Measurements from ENCODE around the gene AGBL1. TPM values are rescaled to one million over a fixed set of nuclear protein-coding genes. Genes with fewer than 3 reads are reported as not detected.

Gene AGBL1
- total and polyA plus RNA-seq, 2 experiments from 2014 or later = 0.06 to 0.11 TPM

GRCh38 chr15:86620641-86621349 is 541.1 kb downstream of the AGBL1 start:
- H3K27ac ChIP-seq = no peak overlapping the region
- DNase-seq (ENCODE audit: low read depth in 1 of 2, low spot score in 1 of 2) = peak in 1 of 2 donors; percentile 42
- TF ChIP-seq CTCF (IDR thresholded peaks at IDR 0.05; ENCODE audit: low read depth, low read length) = no peak

GRCh38 chr15:86623236-86623635 is 543.6 kb downstream of the AGBL1 start:
- no peak for TF ChIP-seq CTCF (IDR thresholded peaks at IDR 0.05; ENCODE audit: low read depth, low read length)
- no peaks in the 10 kb centered on the region for H3K36me3 ChIP-seq
- H3K9me3 ChIP-seq (ENCODE audit: low read depth) = no peaks in the 10 kb centered on the region
- DNase-seq (ENCODE audit: low read depth in 1 of 2, low spot score in 1 of 2) = no peak
- peaks cover 8% of the 10 kb centered on the region for H3K4me1 ChIP-seq (ENCODE audit: low read depth)
- no peak overlapping the region for H3K27ac ChIP-seq
- no peak overlapping the region for H3K4me3 ChIP-seq
- H3K27me3 ChIP-seq = no peaks in the 10 kb centered on the region

More at GRCh38 chr15:86620641-86621349, 541.1 kb downstream of the AGBL1 start:
- Histone ChIP-seq H3K27me3 (no peaks in the 10 kb centered on the region), H3K9me3 (ENCODE audit: low read depth) (no peaks in the 10 kb centered on the region), H3K4me3 (no peak overlapping the region), H3K36me3 (no peaks in the 10 kb centered on the region), H3K4me1 (ENCODE audit: low read depth) (peaks cover 8% of the 10 kb centered on the region)

- Histone ChIP-seq H3K9me3 (ENCODE audit: low read depth) (no peaks in the 10 kb centered on the region), H3K36me3 (no peaks in the 10 kb centered on the region), H3K4me1 (ENCODE audit: low read depth) (peaks cover 8% of the 10 kb centered on the region), H3K4me3 (no peak overlapping the region), H3K27ac (no peak overlapping the region), H3K27me3 (no peaks in the 10 kb centered on the region)
- DNase-seq (ENCODE audit: low read depth in 1 of 2, low spot score in 1 of 2) = peak; percentile 63 to 89
- peak; percentile 24 for TF ChIP-seq CTCF (IDR thresholded peaks at IDR 0.05; ENCODE audit: low read depth, low read length)
Observed at GRCh38 chr15:86624261-86625036, 544.8 kb downstream of the AGBL1 start.

GRCh38 chr15:86629409-86630356 is 550.0 kb downstream of the AGBL1 start:
- no peaks in the 10 kb centered on the region for H3K36me3 ChIP-seq
- no peaks in the 10 kb centered on the region for H3K27me3 ChIP-seq
- H3K4me1 ChIP-seq (ENCODE audit: low read depth) = no peaks in the 10 kb centered on the region
- DNase-seq (ENCODE audit: low read depth in 1 of 2, low spot score in 1 of 2) = no peak
- H3K9me3 ChIP-seq (ENCODE audit: low read depth) = no peaks in the 10 kb centered on the region
- H3K4me3 ChIP-seq = no peak overlapping the region
- TF ChIP-seq CTCF (IDR thresholded peaks at IDR 0.05; ENCODE audit: low read depth, low read length) = no peak
- H3K27ac ChIP-seq = no peak overlapping the region

GRCh38 chr15:86630946-86631345 is 551.3 kb downstream of the AGBL1 start:
- no peak for TF ChIP-seq CTCF (IDR thresholded peaks at IDR 0.05; ENCODE audit: low read depth, low read length)
- no peak for DNase-seq (ENCODE audit: low read depth in 1 of 2, low spot score in 1 of 2)
- Histone ChIP-seq H3K9me3 (ENCODE audit: low read depth) (no peaks in the 10 kb centered on the region), H3K4me3 (no peak overlapping the region), H3K27ac (no peak overlapping the region), H3K4me1 (ENCODE audit: low read depth) (no peaks in the 10 kb centered on the region), H3K27me3 (no peaks in the 10 kb centered on the region), H3K36me3 (no peaks in the 10 kb centered on the region)

Data from cardiac muscle cell (in vitro differentiated cells and primary cell).